Suprapubic skin (tissue), 4 donors: ENCODE data around the gene STAM2. TPM values are rescaled to one million over a fixed set of nuclear protein-coding genes. Genes with fewer than 3 reads are reported as not detected.
"Not testable (repeated sequence)": the region's sequence is repeated elsewhere in the genome, so short reads cannot be mapped to it uniquely, and the experiment has no call there.

ENCODE experiments used
- DNase-seq, 2 donors: peaks; one replicate each; pipeline ENCODE4 v3.0.0-alpha.2; 2019; ENCODE audit warnings: low spot score in 2 of 2
- H3K27ac ChIP-seq: fragments of 200-600 bp; sonication (generic); one replicate; pipeline ENCODE4 v1.5.1; 2019
- H3K27me3 ChIP-seq: fragments of 200-600 bp; sonication (generic); one replicate; pipeline ENCODE4 v1.5.1; 2019
- H3K36me3 ChIP-seq: fragments of 200-600 bp; sonication (generic); one replicate; pipeline ENCODE4 v1.5.1; 2019
- H3K4me1 ChIP-seq: fragments of 200-600 bp; sonication (generic); one replicate; pipeline ENCODE4 v1.5.1; 2019
- H3K4me3 ChIP-seq: fragments of 200-600 bp; sonication (generic); one replicate; pipeline ENCODE4 v1.5.1; 2019; ENCODE audit warnings: mild to moderate bottlenecking
- H3K9me3 ChIP-seq: fragments of 200-600 bp; sonication (generic); one replicate; pipeline ENCODE4 v1.5.1; 2019
- CTCF ChIP-seq, 2 donors: fragments of 200-600 bp in 1 of 2; fragments of 450-650 bp in 1 of 2; sonication (generic) in 1 of 2; IDR thresholded peaks; one replicate each; pipeline ENCODE4 v1.5.1; 2016 to 2019; ENCODE audit warnings: antibody characterized with exemption in 2 of 2, mild to moderate bottlenecking in 1 of 2, moderate library complexity in 1 of 2
- EP300 ChIP-seq: sonication (generic); formaldehyde crosslinking; IDR thresholded peaks from one replicate; pipeline ENCODE4 v1.6.1; 2017; ENCODE audit warnings: antibody characterized with exemption
- POLR2A ChIP-seq, 2 donors: fragments of 450-650 bp; IDR thresholded peaks; one replicate each; pipeline ENCODE4 v1.6.1; 2017; ENCODE audit warnings: antibody characterized with exemption in 2 of 2, mild to moderate bottlenecking in 2 of 2, moderate library complexity in 2 of 2
- POLR2AphosphoS5 ChIP-seq, 3 donors: sonication (generic); formaldehyde crosslinking; IDR thresholded peaks; one replicate each; pipeline ENCODE4 v1.6.1; 2017; ENCODE audit warnings: antibody characterized with exemption in 3 of 3
- WGBS: methylation state at CpG from one replicate; pipeline ENCODE4 v1.1.5; 2018; 5-methylcytosine and 5-hydroxymethylcytosine counted together
- total RNA-seq, 4 donors: library from RNA; depleted of rRNA; stranded (reverse); fragments of >200 nt; gene quantifications; one replicate each; pipeline ENCODE4 v1.1.0, GENCODE V29; 2016

The STAM2 gene
- total RNA-seq, 4 donors from 2014 or later: 27.4 to 42.2 (median 35.5) TPM

- no peaks in the 10 kb centered on the region for H3K27me3 ChIP-seq
- no peaks in the 10 kb centered on the region for H3K9me3 ChIP-seq
- no peak for DNase-seq
- 77% methylated on average over 4 of the region's 4 CpGs for WGBS
- H3K27ac ChIP-seq: no peak overlapping the region
- no peak overlapping the region for H3K4me3 ChIP-seq
- no peak for TF ChIP-seq CTCF (IDR thresholded peaks at IDR 0.05)
- TF ChIP-seq POLR2AphosphoS5 (IDR thresholded peaks at IDR 0.05): no peak
- no peak for TF ChIP-seq EP300
- TF ChIP-seq POLR2A (IDR thresholded peaks at IDR 0.05): no peak
- peaks cover 6% of the 10 kb centered on the region for H3K36me3 ChIP-seq
- H3K4me1 ChIP-seq: peaks cover 23% of the 10 kb centered on the region
These were observed 14.0 kb downstream of the STAM2 start for GRCh38 chr2:152161598-152161997.

- not testable (repeated sequence) for H3K36me3 ChIP-seq, H3K9me3 ChIP-seq, DNase-seq, H3K27ac ChIP-seq, H3K27me3 ChIP-seq, H3K4me3 ChIP-seq
- H3K4me1 ChIP-seq: peaks cover 11% of the 10 kb centered on the region
- 93% methylated on average over 15 of the region's 31 CpGs for WGBS
These were observed 15.2 kb downstream of the STAM2 start for GRCh38 chr2:152160378-152160777.

GRCh38 chr2:152157253-152157652 is 18.3 kb downstream of the STAM2 start:
- Histone ChIP-seq H3K27me3 (no peaks in the 10 kb centered on the region), H3K9me3 (no peaks in the 10 kb centered on the region), H3K4me1 (no peaks in the 10 kb centered on the region), H3K4me3 (no peak overlapping the region), H3K27ac (no peak overlapping the region), H3K36me3 (peaks cover 6% of the 10 kb centered on the region)
- no peak for DNase-seq
- 100% methylated on average over 1 of the region's 1 CpG for WGBS
- TF ChIP-seq EP300: no peak
- no peak for TF ChIP-seq POLR2AphosphoS5 (IDR thresholded peaks at IDR 0.05)
- no peak for TF ChIP-seq CTCF (IDR thresholded peaks at IDR 0.05)
- no peak for TF ChIP-seq POLR2A (IDR thresholded peaks at IDR 0.05)

- peaks cover 6% of the 10 kb centered on the region for H3K36me3 ChIP-seq
- no peak for DNase-seq
- 70% methylated on average over 4 of the region's 4 CpGs for WGBS
These were observed 20.4 kb downstream of the STAM2 start for GRCh38 chr2:152155209-152155608.

GRCh38 chr2:152154462-152154861 is 21.1 kb downstream of the STAM2 start:
- peaks cover 6% of the 10 kb centered on the region for H3K36me3 ChIP-seq
- no peaks in the 10 kb centered on the region for H3K4me1 ChIP-seq
- no peak overlapping the region for H3K27ac ChIP-seq
- no peak for DNase-seq
- H3K4me3 ChIP-seq: no peak overlapping the region
- 92% methylated on average over 7 of the region's 7 CpGs for WGBS
- TF ChIP-seq EP300 (no peak), POLR2AphosphoS5 (IDR thresholded peaks at IDR 0.05) (no peak), CTCF (IDR thresholded peaks at IDR 0.05) (no peak), POLR2A (IDR thresholded peaks at IDR 0.05) (no peak)
- H3K27me3 ChIP-seq: no peaks in the 10 kb centered on the region
- no peaks in the 10 kb centered on the region for H3K9me3 ChIP-seq

More at GRCh38 chr2:152155209-152155608, 20.4 kb downstream of the STAM2 start:
- Histone ChIP-seq H3K4me3 (no peak overlapping the region), H3K9me3 (no peaks in the 10 kb centered on the region), H3K27ac (no peak overlapping the region), H3K4me1 (no peaks in the 10 kb centered on the region), H3K27me3 (no peaks in the 10 kb centered on the region)
- TF ChIP-seq POLR2A (IDR thresholded peaks at IDR 0.05) (no peak), POLR2AphosphoS5 (IDR thresholded peaks at IDR 0.05) (no peak), CTCF (IDR thresholded peaks at IDR 0.05) (no peak), EP300 (no peak)
